IPS-20b (cell line): ENCODE measurements around the gene THOC5.

Source experiments
- H3K27ac ChIP-seq: one replicate; pipeline ENCODE4 v1.5.1; 2013; ENCODE audit warnings: low read length
- H3K27me3 ChIP-seq: 2 replicates; pipeline ENCODE4 v1.6.1; 2013; ENCODE audit warnings: mild to moderate bottlenecking, low read length, inconsistent platforms; ENCODE audit not compliant: insufficient read depth
- H3K36me3 ChIP-seq: 2 replicates; pipeline ENCODE4 v1.6.1; 2013; ENCODE audit warnings: low read depth, mild to moderate bottlenecking, inconsistent platforms, low read length, moderate library complexity; ENCODE audit not compliant: insufficient read depth
- H3K4me1 ChIP-seq: 2 replicates; pipeline ENCODE4 v1.6.1; 2013; ENCODE audit warnings: mild to moderate bottlenecking, control low read depth, inconsistent platforms, low read length, moderate library complexity; ENCODE audit not compliant: insufficient read depth
- H3K4me3 ChIP-seq: 2 replicates; pipeline ENCODE4 v1.5.1; 2013; ENCODE audit warnings: mild to moderate bottlenecking, low read length, inconsistent platforms
- H3K9ac ChIP-seq: 2 replicates; pipeline ENCODE4 v1.6.1; 2013; ENCODE audit warnings: low read depth, mild to moderate bottlenecking, inconsistent platforms, low read length, moderate library complexity
- H3K9me3 ChIP-seq: 2 replicates; pipeline ENCODE4 v1.6.1; 2013; ENCODE audit warnings: mild to moderate bottlenecking, low read depth, low read length, inconsistent platforms; ENCODE audit not compliant: insufficient read depth

Gene THOC5

DNA sequence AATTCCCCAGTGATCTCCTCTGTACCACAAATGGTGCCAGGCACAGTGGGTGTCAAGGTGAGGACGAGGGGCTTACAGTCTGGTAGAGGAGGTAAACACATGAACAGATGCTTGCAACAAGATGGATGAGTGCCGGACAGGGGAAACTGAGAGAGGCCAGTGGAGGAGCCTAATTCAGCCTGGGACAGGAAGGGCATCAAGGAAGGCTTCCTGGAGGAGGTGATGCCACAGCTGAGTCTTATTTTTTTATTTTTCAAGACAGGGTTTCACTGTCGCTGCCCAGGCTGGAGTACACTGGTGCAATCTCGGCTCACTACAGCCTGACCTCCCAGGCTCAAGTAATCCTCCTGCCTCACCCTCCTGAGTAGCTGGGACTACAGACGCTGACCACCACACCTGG, 92.3 kb downstream of the THOC5 start:
- H3K9ac ChIP-seq = no peak overlapping the region
- H3K36me3 ChIP-seq = no peaks in the 10 kb centered on the region
- no peaks in the 10 kb centered on the region for H3K27me3 ChIP-seq

DNA sequence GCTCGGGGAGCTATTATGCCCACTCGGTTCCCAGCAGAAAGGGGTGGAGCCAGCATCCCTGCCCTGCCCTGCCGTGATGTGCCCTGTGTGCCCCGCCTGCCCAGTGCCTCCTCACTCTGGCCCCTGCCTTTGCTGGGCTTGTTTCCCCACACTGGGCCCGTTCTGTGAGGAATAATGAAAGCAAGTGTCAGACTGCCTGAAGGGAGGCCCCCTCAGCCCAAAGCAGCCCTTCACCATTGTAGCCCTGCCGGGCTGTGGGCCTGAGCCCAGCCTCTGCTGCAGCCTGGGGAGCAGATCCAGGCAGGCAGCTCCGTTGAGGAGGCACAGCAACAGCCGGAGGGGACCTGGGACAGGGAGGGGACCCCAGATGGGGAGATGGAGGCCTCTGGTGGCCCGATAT, 93.8 kb downstream of the THOC5 start:
- no peaks in the 10 kb centered on the region for H3K4me1 ChIP-seq
- no peak overlapping the region for H3K27ac ChIP-seq
- H3K4me3 ChIP-seq = no peak overlapping the region
- H3K36me3 ChIP-seq = no peaks in the 10 kb centered on the region
- H3K9me3 ChIP-seq = no peaks in the 10 kb centered on the region
- H3K27me3 ChIP-seq = no peaks in the 10 kb centered on the region
- no peak overlapping the region for H3K9ac ChIP-seq

More for the DNA sequence above, 92.3 kb downstream of the THOC5 start:
- Histone ChIP-seq H3K27ac (no peak overlapping the region), H3K4me1 (no peaks in the 10 kb centered on the region), H3K4me3 (no peak overlapping the region), H3K9me3 (no peaks in the 10 kb centered on the region)

DNA sequence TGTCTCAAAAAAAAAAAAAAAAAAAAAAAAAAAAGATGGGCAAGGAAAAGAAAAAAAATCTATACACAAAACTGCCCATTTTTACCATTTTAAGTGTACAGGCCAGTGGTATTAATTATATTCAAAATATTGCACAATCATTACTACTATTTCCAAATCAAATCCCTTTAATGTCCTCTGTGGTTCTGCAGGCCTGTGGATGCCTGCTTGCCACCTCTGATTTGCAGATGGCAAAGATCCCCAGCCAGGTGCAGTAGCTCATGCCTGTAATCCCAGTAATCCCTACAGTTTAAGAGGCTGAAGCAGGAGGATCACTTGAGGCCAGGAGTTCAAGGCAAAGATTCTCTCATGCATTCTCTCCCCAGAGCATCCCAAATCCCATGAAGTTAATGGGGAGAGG, 95.0 kb downstream of the THOC5 start:
- Histone ChIP-seq H3K27ac (no peak overlapping the region), H3K9ac (no peak overlapping the region), H3K4me3 (no peak overlapping the region), H3K9me3 (no peaks in the 10 kb centered on the region), H3K36me3 (no peaks in the 10 kb centered on the region), H3K27me3 (no peaks in the 10 kb centered on the region), H3K4me1 (no peaks in the 10 kb centered on the region)

DNA sequence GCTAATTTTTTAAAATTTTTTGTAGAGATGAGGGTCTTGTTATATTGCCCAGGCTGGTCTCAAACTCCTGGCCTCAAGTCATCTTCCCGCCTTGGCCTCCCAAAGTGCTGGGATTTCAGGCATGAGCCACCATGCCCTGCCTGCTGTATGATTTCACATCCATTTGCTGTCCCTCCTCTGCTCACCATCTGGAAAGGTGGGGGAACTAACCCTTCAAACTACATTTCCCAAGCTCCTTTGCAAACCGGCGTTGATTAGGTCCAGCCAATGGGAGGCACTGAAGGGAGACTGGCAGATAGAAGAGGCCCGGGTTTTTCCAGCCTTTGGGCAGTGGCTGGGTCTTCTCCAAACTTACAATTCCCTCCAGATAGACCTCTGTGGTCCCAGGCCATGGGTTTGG, 95.8 kb downstream of the THOC5 start:
- Histone ChIP-seq H3K9ac (no peak overlapping the region), H3K36me3 (no peaks in the 10 kb centered on the region), H3K4me3 (no peak overlapping the region), H3K27me3 (no peaks in the 10 kb centered on the region), H3K27ac (no peak overlapping the region), H3K4me1 (no peaks in the 10 kb centered on the region), H3K9me3 (no peaks in the 10 kb centered on the region)

DNA sequence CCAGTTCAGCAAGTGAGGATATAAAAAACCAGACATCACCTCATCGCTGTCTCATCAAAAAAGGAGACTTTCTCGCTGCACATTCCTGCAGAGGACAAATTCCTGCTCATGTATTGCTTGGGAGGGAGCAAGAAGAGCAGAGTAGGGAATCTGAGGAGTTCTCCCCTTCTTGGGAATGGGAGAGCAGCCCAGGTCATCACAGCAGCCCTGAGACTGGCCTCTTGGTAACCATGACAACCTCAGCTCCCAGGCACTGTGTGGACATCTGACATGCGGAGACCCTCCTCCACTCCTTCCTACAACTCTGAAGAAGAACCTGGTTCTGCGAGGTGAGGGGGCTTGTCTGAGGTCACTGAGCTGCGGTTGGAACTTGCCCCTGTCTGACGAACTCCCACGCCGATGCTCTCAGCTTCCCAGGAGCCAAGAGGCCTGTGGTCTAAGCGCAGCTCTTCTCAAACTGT, 97.3 kb downstream of the THOC5 start:
- Histone ChIP-seq H3K9ac (no peak overlapping the region), H3K27me3 (no peaks in the 10 kb centered on the region), H3K4me3 (no peak overlapping the region), H3K36me3 (no peaks in the 10 kb centered on the region), H3K4me1 (no peaks in the 10 kb centered on the region), H3K27ac (no peak overlapping the region), H3K9me3 (no peaks in the 10 kb centered on the region)
